Measurements from ENCODE around the gene P2RY12. TPM values are rescaled to one million over a fixed set of nuclear protein-coding genes. Genes with fewer than 3 reads are reported as not detected.

The P2RY12 gene
- total RNA-seq, 1 donor = under 0.01 TPM

- no peak for TF ChIP-seq CTCF (IDR thresholded peaks at IDR 0.05; ENCODE audit: insufficient read depth, low read depth, low read length)
- peak; percentile 64 for DNase-seq (ENCODE audit: low read depth)
- no peak overlapping the region for H3K4me3 ChIP-seq (ENCODE audit: low read depth, low read length)
These were observed 82.8 kb downstream of the P2RY12 start for GRCh38 chr3:151301787-151302186.

- no peak for TF ChIP-seq CTCF (IDR thresholded peaks at IDR 0.05; ENCODE audit: insufficient read depth, low read depth, low read length)
- no peak for DNase-seq (ENCODE audit: low read depth)
- no peak overlapping the region for H3K4me3 ChIP-seq (ENCODE audit: low read depth, low read length)
These were observed 84.0 kb downstream of the P2RY12 start for GRCh38 chr3:151300539-151300938.

- no peak for DNase-seq (ENCODE audit: low read depth)
- no peak for TF ChIP-seq CTCF (IDR thresholded peaks at IDR 0.05; ENCODE audit: insufficient read depth, low read depth, low read length)
- no peak overlapping the region for H3K4me3 ChIP-seq (ENCODE audit: low read depth, low read length)
These were observed 85.5 kb downstream of the P2RY12 start for GRCh38 chr3:151299006-151299405.

- DNase-seq (ENCODE audit: low read depth) = no peak
- H3K4me3 ChIP-seq (ENCODE audit: low read depth, low read length) = no peak overlapping the region
- TF ChIP-seq CTCF (IDR thresholded peaks at IDR 0.05; ENCODE audit: insufficient read depth, low read depth, low read length) = no peak
These were observed 87.1 kb downstream of the P2RY12 start for GRCh38 chr3:151297429-151297828.

- no peak for TF ChIP-seq CTCF (IDR thresholded peaks at IDR 0.05; ENCODE audit: insufficient read depth, low read depth, low read length)
- DNase-seq (ENCODE audit: low read depth) = no peak
- H3K4me3 ChIP-seq (ENCODE audit: low read depth, low read length) = no peak overlapping the region
These were observed 88.3 kb downstream of the P2RY12 start for GRCh38 chr3:151296226-151296625.

- no peak for DNase-seq (ENCODE audit: low read depth)
- no peak overlapping the region for H3K4me3 ChIP-seq (ENCODE audit: low read depth, low read length)
- no peak for TF ChIP-seq CTCF (IDR thresholded peaks at IDR 0.05; ENCODE audit: insufficient read depth, low read depth, low read length)
These were observed 91.4 kb downstream of the P2RY12 start for GRCh38 chr3:151293127-151293526.

GRCh38 chr3:151290673-151291072, 93.9 kb downstream of the P2RY12 start:
- peak; percentile 59 for DNase-seq (ENCODE audit: low read depth)
- no peak overlapping the region for H3K4me3 ChIP-seq (ENCODE audit: low read depth, low read length)

More at GRCh38 chr3:151290673-151291072, 93.9 kb downstream of the P2RY12 start:
- peak; percentile 64 for TF ChIP-seq CTCF (IDR thresholded peaks at IDR 0.05; ENCODE audit: insufficient read depth, low read depth, low read length)
